ENCODE results near the gene MKX. TPM values are rescaled to one million over a fixed set of nuclear protein-coding genes. Genes with fewer than 3 reads are reported as not detected.

The MKX gene
- total RNA-seq, 2 donors from 2014 or later, result 2.7 to 8.4 TPM

GRCh38 chr10:27759483-27760272 lies 14.1 kb upstream of the MKX start:
- Histone ChIP-seq H3K36me3 (no peaks in the 10 kb centered on the region), H3K27ac (no peak overlapping the region), H3K27me3 (replicated peaks; ENCODE audit: insufficient read depth) (no peaks in the 10 kb centered on the region), H3K9me3 (no peaks in the 10 kb centered on the region), H3K4me3 (no peak overlapping the region), H3K4me1 (ENCODE audit: control insufficient read depth in 1 of 2, low read depth in 2 of 2) (no peaks in the 10 kb centered on the region)
- DNase-seq (ENCODE audit: low spot score), result no peak
- ATAC-seq (ENCODE audit: insufficient number of reproducible peaks, low FRiP score, low read depth), result no peak
- TF ChIP-seq, protein P1, sequence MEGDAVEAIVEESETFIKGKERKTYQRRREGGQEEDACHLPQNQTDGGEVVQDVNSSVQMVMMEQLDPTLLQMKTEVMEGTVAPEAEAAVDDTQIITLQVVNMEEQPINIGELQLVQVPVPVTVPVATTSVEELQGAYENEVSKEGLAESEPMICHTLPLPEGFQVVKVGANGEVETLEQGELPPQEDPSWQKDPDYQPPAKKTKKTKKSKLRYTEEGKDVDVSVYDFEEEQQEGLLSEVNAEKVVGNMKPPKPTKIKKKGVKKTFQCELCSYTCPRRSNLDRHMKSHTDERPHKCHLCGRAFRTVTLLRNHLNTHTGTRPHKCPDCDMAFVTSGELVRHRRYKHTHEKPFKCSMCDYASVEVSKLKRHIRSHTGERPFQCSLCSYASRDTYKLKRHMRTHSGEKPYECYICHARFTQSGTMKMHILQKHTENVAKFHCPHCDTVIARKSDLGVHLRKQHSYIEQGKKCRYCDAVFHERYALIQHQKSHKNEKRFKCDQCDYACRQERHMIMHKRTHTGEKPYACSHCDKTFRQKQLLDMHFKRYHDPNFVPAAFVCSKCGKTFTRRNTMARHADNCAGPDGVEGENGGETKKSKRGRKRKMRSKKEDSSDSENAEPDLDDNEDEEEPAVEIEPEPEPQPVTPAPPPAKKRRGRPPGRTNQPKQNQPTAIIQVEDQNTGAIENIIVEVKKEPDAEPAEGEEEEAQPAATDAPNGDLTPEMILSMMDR (IDR thresholded peaks at IDR 0.05), result no peak

GRCh38 chr10:27752673-27753237 lies 7.1 kb upstream of the MKX start:
- ATAC-seq (ENCODE audit: insufficient number of reproducible peaks, low FRiP score, low read depth) (no peak), DNase-seq (ENCODE audit: low spot score) (no peak)
- no peaks in the 10 kb centered on the region for H3K9me3 ChIP-seq
- TF ChIP-seq, protein P1 (IDR thresholded peaks at IDR 0.05), result no peak
- H3K27ac ChIP-seq, result no peak overlapping the region
- H3K27me3 ChIP-seq (replicated peaks; ENCODE audit: insufficient read depth), result no peaks in the 10 kb centered on the region
- H3K36me3 ChIP-seq, result no peaks in the 10 kb centered on the region
- H3K4me3 ChIP-seq, result no peak overlapping the region
- H3K4me1 ChIP-seq (ENCODE audit: control insufficient read depth in 1 of 2, low read depth in 2 of 2), result no peaks in the 10 kb centered on the region

GRCh38 chr10:27748601-27749000 lies 3.0 kb upstream of the MKX start:
- no peak overlapping the region for H3K27ac ChIP-seq
- ATAC-seq (ENCODE audit: insufficient number of reproducible peaks, low FRiP score, low read depth) (no peak), DNase-seq (ENCODE audit: low spot score) (no peak)
- H3K27me3 ChIP-seq (replicated peaks; ENCODE audit: insufficient read depth), result no peaks in the 10 kb centered on the region
- H3K4me1 ChIP-seq (ENCODE audit: control insufficient read depth in 1 of 2, low read depth in 2 of 2), result peaks cover 2 to 31% of the 10 kb centered on the region in 2 donors
- no peaks in the 10 kb centered on the region for H3K36me3 ChIP-seq
- TF ChIP-seq, protein P1 (IDR thresholded peaks at IDR 0.05), result no peak
- H3K9me3 ChIP-seq, result no peaks in the 10 kb centered on the region
- H3K4me3 ChIP-seq, result no peak overlapping the region

DNA sequence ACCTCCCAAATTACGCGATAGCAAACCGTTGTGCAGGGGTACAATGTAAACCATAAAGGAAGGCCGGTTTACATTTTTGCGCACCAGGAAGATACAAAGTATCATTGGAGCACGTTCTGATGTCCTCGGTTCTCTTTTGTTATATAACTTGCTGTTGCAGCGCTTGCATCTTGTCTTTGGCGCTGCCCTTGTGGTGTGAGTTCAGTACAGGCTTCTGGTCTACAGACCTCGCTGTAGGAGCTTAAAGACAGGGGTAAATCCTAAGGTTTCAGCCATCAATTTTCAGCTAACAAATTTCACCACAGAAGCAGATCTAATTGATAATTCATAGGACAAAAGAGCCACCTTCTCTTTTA lies 1.5 kb upstream of the MKX start:
- no peaks in the 10 kb centered on the region for H3K9me3 ChIP-seq
- no peaks in the 10 kb centered on the region for H3K27me3 ChIP-seq (replicated peaks; ENCODE audit: insufficient read depth)
- TF ChIP-seq, protein P1 (IDR thresholded peaks at IDR 0.05), result no peak
- H3K27ac ChIP-seq, result no peak overlapping the region
- H3K4me3 ChIP-seq, result peak overlapping the region; percentile 95
- peaks cover 2 to 31% of the 10 kb centered on the region in 2 donors for H3K4me1 ChIP-seq (ENCODE audit: control insufficient read depth in 1 of 2, low read depth in 2 of 2)
- ATAC-seq (ENCODE audit: insufficient number of reproducible peaks, low FRiP score, low read depth), result no peak
- no peak for DNase-seq (ENCODE audit: low spot score)
- no peaks in the 10 kb centered on the region for H3K36me3 ChIP-seq

- TF ChIP-seq, protein P1 (IDR thresholded peaks at IDR 0.05), result no peak
- no peaks in the 10 kb centered on the region for H3K27me3 ChIP-seq (replicated peaks; ENCODE audit: insufficient read depth)
- H3K4me1 ChIP-seq (ENCODE audit: control insufficient read depth in 1 of 2, low read depth in 2 of 2), result peaks cover 2 to 35% of the 10 kb centered on the region in 2 donors
- no peaks in the 10 kb centered on the region for H3K36me3 ChIP-seq
- H3K27ac ChIP-seq, result peak overlapping the region; percentile 36 to 49
- DNase-seq (ENCODE audit: low spot score), result no peak
- no peaks in the 10 kb centered on the region for H3K9me3 ChIP-seq
- peak overlapping the region; percentile 95 for H3K4me3 ChIP-seq
- ATAC-seq (ENCODE audit: insufficient number of reproducible peaks, low FRiP score, low read depth), result no peak
Measured at GRCh38 chr10:27746397-27747095, 927 bp upstream of the MKX start.

Data from thoracic aorta (tissue), 2 donors.